PFSK-1 (cell line): ENCODE measurements around the gene CCSER1.

Experiments used
- POLR2AphosphoS5 ChIP-seq: IDR thresholded peaks from 2 replicates; pipeline ENCODE4 v1.6.1; 2012; ENCODE audit warnings: low read depth, mild to moderate bottlenecking, control low read depth, low read length, moderate library complexity
- SIN3A ChIP-seq: IDR thresholded peaks from 2 replicates; pipeline ENCODE4 v1.6.1; 2012; ENCODE audit warnings: mild to moderate bottlenecking, low read length, moderate library complexity, borderline replicate concordance; ENCODE audit not compliant: insufficient read depth
- TF ChIP-seq, protein P1 (sequence below), 2 experiments: IDR thresholded peaks; 2 replicates each; pipeline versions ENCODE4 v1.6.1 to v1.8.0; 2011 to 2012; ENCODE audit warnings: low read depth in 2 of 2, low read length in 2 of 2, control low read depth in 1 of 2, inconsistent platforms in 1 of 2, mild to moderate bottlenecking in 1 of 2, moderate library complexity in 1 of 2; ENCODE audit not compliant: insufficient read depth in 1 of 2

DNA sequence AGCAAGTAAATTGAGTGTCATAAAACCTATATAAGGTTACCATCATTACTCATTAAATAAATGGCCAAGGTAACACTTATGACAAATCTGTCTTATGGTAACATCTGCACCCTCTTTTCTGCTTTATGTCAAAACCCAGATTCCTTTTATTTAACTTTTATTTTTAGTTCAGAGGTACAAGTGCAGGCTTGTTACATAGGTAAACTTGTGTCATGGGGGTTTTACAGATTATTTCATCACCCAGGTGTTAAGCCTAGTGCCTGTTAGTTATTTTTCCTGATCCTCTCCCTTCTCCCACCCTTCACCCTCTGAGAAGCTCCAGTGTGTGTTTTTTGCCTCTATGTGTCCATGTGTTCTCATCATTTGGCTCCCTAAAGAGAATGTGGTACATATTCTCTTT is 930.7 kb downstream of the CCSER1 start:
- TF ChIP-seq, protein P1, sequence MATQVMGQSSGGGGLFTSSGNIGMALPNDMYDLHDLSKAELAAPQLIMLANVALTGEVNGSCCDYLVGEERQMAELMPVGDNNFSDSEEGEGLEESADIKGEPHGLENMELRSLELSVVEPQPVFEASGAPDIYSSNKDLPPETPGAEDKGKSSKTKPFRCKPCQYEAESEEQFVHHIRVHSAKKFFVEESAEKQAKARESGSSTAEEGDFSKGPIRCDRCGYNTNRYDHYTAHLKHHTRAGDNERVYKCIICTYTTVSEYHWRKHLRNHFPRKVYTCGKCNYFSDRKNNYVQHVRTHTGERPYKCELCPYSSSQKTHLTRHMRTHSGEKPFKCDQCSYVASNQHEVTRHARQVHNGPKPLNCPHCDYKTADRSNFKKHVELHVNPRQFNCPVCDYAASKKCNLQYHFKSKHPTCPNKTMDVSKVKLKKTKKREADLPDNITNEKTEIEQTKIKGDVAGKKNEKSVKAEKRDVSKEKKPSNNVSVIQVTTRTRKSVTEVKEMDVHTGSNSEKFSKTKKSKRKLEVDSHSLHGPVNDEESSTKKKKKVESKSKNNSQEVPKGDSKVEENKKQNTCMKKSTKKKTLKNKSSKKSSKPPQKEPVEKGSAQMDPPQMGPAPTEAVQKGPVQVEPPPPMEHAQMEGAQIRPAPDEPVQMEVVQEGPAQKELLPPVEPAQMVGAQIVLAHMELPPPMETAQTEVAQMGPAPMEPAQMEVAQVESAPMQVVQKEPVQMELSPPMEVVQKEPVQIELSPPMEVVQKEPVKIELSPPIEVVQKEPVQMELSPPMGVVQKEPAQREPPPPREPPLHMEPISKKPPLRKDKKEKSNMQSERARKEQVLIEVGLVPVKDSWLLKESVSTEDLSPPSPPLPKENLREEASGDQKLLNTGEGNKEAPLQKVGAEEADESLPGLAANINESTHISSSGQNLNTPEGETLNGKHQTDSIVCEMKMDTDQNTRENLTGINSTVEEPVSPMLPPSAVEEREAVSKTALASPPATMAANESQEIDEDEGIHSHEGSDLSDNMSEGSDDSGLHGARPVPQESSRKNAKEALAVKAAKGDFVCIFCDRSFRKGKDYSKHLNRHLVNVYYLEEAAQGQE (IDR thresholded peaks at IDR 0.05; ENCODE audit: insufficient read depth in 1 of 2, low read depth in 2 of 2, low read length in 2 of 2): no peak
- TF ChIP-seq POLR2AphosphoS5: no peak
- no peak for TF ChIP-seq SIN3A
